Uterus (tissue), 2 donors: ENCODE data around the gene ALDH7A1.

Source experiments
- POLR2A ChIP-seq, 2 donors: fragments of 450-650 bp; IDR thresholded peaks; one replicate each; pipeline ENCODE4 v1.6.1; 2016; ENCODE audit warnings: antibody characterized with exemption in 2 of 2, mild to moderate bottlenecking in 1 of 2, moderate library complexity in 1 of 2
- TF ChIP-seq, protein P1 (sequence below), 4 experiments: fragments of 200-600 bp in 2 of 4; fragments of 450-650 bp in 2 of 4; sonication (generic) in 2 of 4; IDR thresholded peaks; one replicate each; pipeline ENCODE4 v1.5.1; 2016 to 2019; ENCODE audit warnings: antibody characterized with exemption in 4 of 4, mild to moderate bottlenecking in 2 of 4, moderate library complexity in 1 of 4

DNA sequence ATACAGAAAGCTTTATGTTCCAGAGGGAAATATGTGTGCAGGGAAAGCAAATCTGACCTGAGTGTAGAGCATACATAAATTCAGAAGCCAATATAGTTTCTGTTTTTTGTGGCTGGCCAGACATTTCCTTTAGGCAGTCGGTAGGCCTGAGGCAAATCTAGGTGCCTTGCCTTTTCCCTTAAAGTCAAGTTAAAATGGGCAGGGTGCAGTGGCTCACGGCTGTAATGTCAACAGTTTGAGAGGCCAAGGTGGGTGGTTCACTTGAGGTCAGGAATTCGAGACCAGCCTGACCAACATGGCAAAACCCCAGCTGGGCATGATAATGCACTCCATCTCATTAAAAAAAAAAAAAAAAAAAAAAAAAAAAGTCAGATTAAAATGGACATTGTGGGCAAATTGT is 36.9 kb upstream of the ALDH7A1 start:
- TF ChIP-seq, protein P1, sequence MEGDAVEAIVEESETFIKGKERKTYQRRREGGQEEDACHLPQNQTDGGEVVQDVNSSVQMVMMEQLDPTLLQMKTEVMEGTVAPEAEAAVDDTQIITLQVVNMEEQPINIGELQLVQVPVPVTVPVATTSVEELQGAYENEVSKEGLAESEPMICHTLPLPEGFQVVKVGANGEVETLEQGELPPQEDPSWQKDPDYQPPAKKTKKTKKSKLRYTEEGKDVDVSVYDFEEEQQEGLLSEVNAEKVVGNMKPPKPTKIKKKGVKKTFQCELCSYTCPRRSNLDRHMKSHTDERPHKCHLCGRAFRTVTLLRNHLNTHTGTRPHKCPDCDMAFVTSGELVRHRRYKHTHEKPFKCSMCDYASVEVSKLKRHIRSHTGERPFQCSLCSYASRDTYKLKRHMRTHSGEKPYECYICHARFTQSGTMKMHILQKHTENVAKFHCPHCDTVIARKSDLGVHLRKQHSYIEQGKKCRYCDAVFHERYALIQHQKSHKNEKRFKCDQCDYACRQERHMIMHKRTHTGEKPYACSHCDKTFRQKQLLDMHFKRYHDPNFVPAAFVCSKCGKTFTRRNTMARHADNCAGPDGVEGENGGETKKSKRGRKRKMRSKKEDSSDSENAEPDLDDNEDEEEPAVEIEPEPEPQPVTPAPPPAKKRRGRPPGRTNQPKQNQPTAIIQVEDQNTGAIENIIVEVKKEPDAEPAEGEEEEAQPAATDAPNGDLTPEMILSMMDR (IDR thresholded peaks at IDR 0.05): no peak
- no peak for TF ChIP-seq POLR2A (IDR thresholded peaks at IDR 0.05)
